Measurements from ENCODE around the gene CASK.

Gene CASK, protein sequence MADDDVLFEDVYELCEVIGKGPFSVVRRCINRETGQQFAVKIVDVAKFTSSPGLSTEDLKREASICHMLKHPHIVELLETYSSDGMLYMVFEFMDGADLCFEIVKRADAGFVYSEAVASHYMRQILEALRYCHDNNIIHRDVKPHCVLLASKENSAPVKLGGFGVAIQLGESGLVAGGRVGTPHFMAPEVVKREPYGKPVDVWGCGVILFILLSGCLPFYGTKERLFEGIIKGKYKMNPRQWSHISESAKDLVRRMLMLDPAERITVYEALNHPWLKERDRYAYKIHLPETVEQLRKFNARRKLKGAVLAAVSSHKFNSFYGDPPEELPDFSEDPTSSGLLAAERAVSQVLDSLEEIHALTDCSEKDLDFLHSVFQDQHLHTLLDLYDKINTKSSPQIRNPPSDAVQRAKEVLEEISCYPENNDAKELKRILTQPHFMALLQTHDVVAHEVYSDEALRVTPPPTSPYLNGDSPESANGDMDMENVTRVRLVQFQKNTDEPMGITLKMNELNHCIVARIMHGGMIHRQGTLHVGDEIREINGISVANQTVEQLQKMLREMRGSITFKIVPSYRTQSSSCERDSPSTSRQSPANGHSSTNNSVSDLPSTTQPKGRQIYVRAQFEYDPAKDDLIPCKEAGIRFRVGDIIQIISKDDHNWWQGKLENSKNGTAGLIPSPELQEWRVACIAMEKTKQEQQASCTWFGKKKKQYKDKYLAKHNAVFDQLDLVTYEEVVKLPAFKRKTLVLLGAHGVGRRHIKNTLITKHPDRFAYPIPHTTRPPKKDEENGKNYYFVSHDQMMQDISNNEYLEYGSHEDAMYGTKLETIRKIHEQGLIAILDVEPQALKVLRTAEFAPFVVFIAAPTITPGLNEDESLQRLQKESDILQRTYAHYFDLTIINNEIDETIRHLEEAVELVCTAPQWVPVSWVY

GRCh38 chrX:41923211-41923977, at the start of gene CASK:
Gene CASK, minus strand, starts transcription at chrX:41923554. Its CDS starts 566 bp downstream, at chrX:41922988.
- H3K4me3 ChIP-seq (ENCODE audit: low read length) = peak within 1 kb of the TSS; percentile 73
- no peaks in the 10 kb centered on the region for H3K4me1 ChIP-seq (ENCODE audit: control insufficient read depth, insufficient read depth, low read length)
- H3K9ac ChIP-seq (ENCODE audit: low read length) = peak within 1 kb of the TSS; percentile 57
- H3K27me3 ChIP-seq (ENCODE audit: control insufficient read depth, insufficient read depth, low read length) = no peaks in the 10 kb centered on the region
- peak within 1 kb of the TSS; percentile 82 for H3K27ac ChIP-seq (ENCODE audit: low read depth, low read length)
- no peaks in the 10 kb centered on the region for H3K36me3 ChIP-seq (ENCODE audit: control insufficient read depth, insufficient read depth, low read length)

DNA sequence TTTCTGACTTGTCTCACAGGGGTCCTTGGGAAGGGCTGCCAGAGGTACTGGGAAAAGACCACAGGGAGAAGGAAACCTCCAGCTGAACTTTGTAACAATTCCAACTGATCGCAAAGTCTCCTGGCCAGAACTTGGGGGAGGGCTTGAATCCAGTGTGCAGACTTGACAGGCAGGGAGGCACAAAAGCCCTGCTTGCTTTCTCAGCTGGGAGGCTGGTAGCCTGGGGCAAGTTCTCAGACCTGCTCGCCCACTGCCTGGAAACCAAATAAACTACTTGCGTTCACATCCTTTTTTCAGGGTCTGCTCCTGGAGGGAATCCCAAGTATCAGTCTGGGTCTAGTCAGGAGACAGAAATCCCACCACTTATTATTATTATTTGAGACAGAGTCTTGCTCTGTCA, 48.0 kb upstream of the CASK start:
- no peak overlapping the region for H3K4me3 ChIP-seq (ENCODE audit: low read length)
- H3K27me3 ChIP-seq (ENCODE audit: control insufficient read depth, insufficient read depth, low read length) = no peaks in the 10 kb centered on the region
- no peaks in the 10 kb centered on the region for H3K36me3 ChIP-seq (ENCODE audit: control insufficient read depth, insufficient read depth, low read length)
- H3K27ac ChIP-seq (ENCODE audit: low read depth, low read length) = no peak overlapping the region
- no peak overlapping the region for H3K9ac ChIP-seq (ENCODE audit: low read length)
- H3K4me1 ChIP-seq (ENCODE audit: control insufficient read depth, insufficient read depth, low read length) = no peaks in the 10 kb centered on the region

- H3K27me3 ChIP-seq (ENCODE audit: control insufficient read depth, insufficient read depth, low read length) = no peaks in the 10 kb centered on the region
- H3K9ac ChIP-seq (ENCODE audit: low read length) = no peak overlapping the region
- H3K36me3 ChIP-seq (ENCODE audit: control insufficient read depth, insufficient read depth, low read length) = no peaks in the 10 kb centered on the region
- no peak overlapping the region for H3K27ac ChIP-seq (ENCODE audit: low read depth, low read length)
- H3K4me1 ChIP-seq (ENCODE audit: control insufficient read depth, insufficient read depth, low read length) = no peaks in the 10 kb centered on the region
- no peak overlapping the region for H3K4me3 ChIP-seq (ENCODE audit: low read length)
These were observed 47.1 kb upstream of the CASK start for GRCh38 chrX:41970419-41970818.

- H3K4me1 ChIP-seq (ENCODE audit: control insufficient read depth, insufficient read depth, low read length) = no peaks in the 10 kb centered on the region
- no peak overlapping the region for H3K4me3 ChIP-seq (ENCODE audit: low read length)
- no peak overlapping the region for H3K27ac ChIP-seq (ENCODE audit: low read depth, low read length)
- H3K36me3 ChIP-seq (ENCODE audit: control insufficient read depth, insufficient read depth, low read length) = no peaks in the 10 kb centered on the region
- H3K9ac ChIP-seq (ENCODE audit: low read length) = no peak overlapping the region
- H3K27me3 ChIP-seq (ENCODE audit: control insufficient read depth, insufficient read depth, low read length) = no peaks in the 10 kb centered on the region
These were observed 40.0 kb upstream of the CASK start for GRCh38 chrX:41963348-41963747.

DNA sequence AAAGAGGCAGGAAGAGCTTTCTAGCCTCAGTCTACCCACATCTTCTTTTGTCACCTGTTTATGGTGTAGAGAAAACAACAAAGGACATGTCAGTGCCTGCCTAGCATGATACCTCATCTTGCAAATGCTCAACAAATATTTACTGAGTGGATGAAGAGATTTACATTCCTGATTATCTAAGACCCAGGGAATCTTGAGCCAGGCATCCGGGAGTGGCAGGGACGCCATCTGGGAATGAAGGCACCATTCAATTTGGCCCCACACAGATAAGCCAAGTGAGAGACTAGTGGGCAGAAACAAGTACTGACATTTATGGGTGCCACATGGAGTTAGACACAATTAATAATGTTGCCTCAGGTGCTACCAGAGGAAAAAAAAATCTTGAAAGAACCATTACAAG, 36.8 kb upstream of the CASK start:
- H3K4me3 ChIP-seq (ENCODE audit: low read length) = no peak overlapping the region
- H3K4me1 ChIP-seq (ENCODE audit: control insufficient read depth, insufficient read depth, low read length) = no peaks in the 10 kb centered on the region
- no peaks in the 10 kb centered on the region for H3K27me3 ChIP-seq (ENCODE audit: control insufficient read depth, insufficient read depth, low read length)
- H3K9ac ChIP-seq (ENCODE audit: low read length) = no peak overlapping the region
- H3K27ac ChIP-seq (ENCODE audit: low read depth, low read length) = no peak overlapping the region
- H3K36me3 ChIP-seq (ENCODE audit: control insufficient read depth, insufficient read depth, low read length) = no peaks in the 10 kb centered on the region

- no peaks in the 10 kb centered on the region for H3K4me1 ChIP-seq (ENCODE audit: control insufficient read depth, insufficient read depth, low read length)
- no peaks in the 10 kb centered on the region for H3K27me3 ChIP-seq (ENCODE audit: control insufficient read depth, insufficient read depth, low read length)
- H3K27ac ChIP-seq (ENCODE audit: low read depth, low read length) = no peak overlapping the region
- no peak overlapping the region for H3K4me3 ChIP-seq (ENCODE audit: low read length)
- H3K9ac ChIP-seq (ENCODE audit: low read length) = no peak overlapping the region
- H3K36me3 ChIP-seq (ENCODE audit: control insufficient read depth, insufficient read depth, low read length) = no peaks in the 10 kb centered on the region
These were observed 35.5 kb upstream of the CASK start for GRCh38 chrX:41958861-41959260.

DNA sequence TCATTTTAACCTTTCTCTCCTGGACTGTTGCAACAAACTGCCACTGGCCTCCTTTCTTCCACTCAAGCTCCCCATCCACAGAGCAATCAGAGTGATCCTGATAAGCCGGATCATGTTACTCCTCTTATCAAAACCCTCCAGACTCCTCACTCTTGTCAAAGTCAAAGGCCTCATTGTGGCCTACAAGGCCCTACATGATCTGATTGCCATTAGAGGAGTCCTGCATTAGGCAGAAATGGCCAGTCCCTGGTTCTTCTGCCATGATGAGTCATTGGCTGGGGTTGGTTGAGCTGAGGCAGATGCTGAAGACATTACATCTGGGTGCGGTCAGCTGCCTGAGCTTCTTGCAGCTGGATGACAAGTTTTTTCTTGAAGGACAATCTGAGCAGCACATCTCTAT, 32.7 kb upstream of the CASK start:
- H3K9ac ChIP-seq (ENCODE audit: low read length) = no peak overlapping the region
- no peak overlapping the region for H3K27ac ChIP-seq (ENCODE audit: low read depth, low read length)
- H3K4me3 ChIP-seq (ENCODE audit: low read length) = no peak overlapping the region
- H3K27me3 ChIP-seq (ENCODE audit: control insufficient read depth, insufficient read depth, low read length) = no peaks in the 10 kb centered on the region
- no peaks in the 10 kb centered on the region for H3K4me1 ChIP-seq (ENCODE audit: control insufficient read depth, insufficient read depth, low read length)
- H3K36me3 ChIP-seq (ENCODE audit: control insufficient read depth, insufficient read depth, low read length) = no peaks in the 10 kb centered on the region

DNA sequence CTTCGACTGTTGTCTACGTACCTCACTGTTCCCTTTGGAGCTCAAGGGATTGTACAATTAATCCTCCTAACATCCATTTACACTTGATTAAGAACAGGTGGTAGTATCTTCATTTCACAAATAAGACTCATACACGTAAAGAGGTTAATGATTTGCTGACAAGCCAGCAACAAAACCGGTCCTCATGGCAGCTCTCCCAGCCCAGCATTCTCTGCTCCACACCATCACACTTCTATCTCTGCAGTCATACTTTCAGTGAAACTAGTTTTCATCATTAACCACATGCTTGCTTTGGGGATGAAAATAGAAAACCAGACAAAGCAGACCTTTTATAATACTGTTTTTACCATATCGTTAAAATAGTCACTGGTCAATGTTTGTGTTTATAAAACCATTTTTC, 28.7 kb upstream of the CASK start:
- H3K9ac ChIP-seq (ENCODE audit: low read length) = no peak overlapping the region
- H3K27ac ChIP-seq (ENCODE audit: low read depth, low read length) = no peak overlapping the region
- H3K27me3 ChIP-seq (ENCODE audit: control insufficient read depth, insufficient read depth, low read length) = no peaks in the 10 kb centered on the region
- H3K4me1 ChIP-seq (ENCODE audit: control insufficient read depth, insufficient read depth, low read length) = no peaks in the 10 kb centered on the region
- H3K36me3 ChIP-seq (ENCODE audit: control insufficient read depth, insufficient read depth, low read length) = no peaks in the 10 kb centered on the region
- no peak overlapping the region for H3K4me3 ChIP-seq (ENCODE audit: low read length)

DNA sequence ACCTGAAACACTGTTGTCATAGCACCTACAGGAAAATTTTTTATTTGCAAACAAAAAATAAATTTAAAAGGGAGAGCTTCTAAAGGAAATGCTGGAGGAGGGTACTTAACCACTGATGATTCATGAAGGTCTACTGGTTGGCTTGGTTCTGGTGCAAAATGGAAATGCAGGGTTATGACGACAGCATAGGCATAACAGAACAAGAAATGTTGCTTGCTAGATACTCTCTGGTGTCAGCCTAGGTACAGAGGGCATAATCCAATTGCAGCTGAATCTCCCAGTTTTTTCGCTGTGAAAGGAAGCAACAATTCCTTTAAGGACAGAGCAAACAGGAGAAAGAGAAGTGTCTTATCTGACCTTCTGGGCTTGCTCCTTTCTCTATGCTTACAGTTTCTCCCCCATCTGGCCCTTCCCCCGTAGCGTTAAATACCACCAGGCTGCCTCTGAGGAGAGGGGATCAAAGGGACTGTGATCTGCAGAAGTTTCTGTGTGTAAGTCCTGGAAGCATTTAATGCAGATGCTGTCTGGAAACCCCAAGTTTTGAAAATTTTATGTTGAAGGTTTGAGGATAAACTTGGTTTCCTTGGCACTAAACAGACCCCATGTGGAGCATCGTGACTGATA, 23.7 kb upstream of the CASK start:
- H3K4me3 ChIP-seq (ENCODE audit: low read length) = no peak overlapping the region
- peaks cover 2% of the 10 kb centered on the region for H3K27me3 ChIP-seq (ENCODE audit: control insufficient read depth, insufficient read depth, low read length)

GRCh38 chrX:41946235-41946634, 22.9 kb upstream of the CASK start:
- no peaks in the 10 kb centered on the region for H3K36me3 ChIP-seq (ENCODE audit: control insufficient read depth, insufficient read depth, low read length)
- no peak overlapping the region for H3K9ac ChIP-seq (ENCODE audit: low read length)
- H3K27ac ChIP-seq (ENCODE audit: low read depth, low read length) = no peak overlapping the region
- no peaks in the 10 kb centered on the region for H3K4me1 ChIP-seq (ENCODE audit: control insufficient read depth, insufficient read depth, low read length)
- H3K4me3 ChIP-seq (ENCODE audit: low read length) = no peak overlapping the region
- peaks cover 2% of the 10 kb centered on the region for H3K27me3 ChIP-seq (ENCODE audit: control insufficient read depth, insufficient read depth, low read length)

More for the DNA sequence above, 23.7 kb upstream of the CASK start:
- H3K27ac ChIP-seq (ENCODE audit: low read depth, low read length) = no peak overlapping the region
- H3K36me3 ChIP-seq (ENCODE audit: control insufficient read depth, insufficient read depth, low read length) = no peaks in the 10 kb centered on the region
- H3K4me1 ChIP-seq (ENCODE audit: control insufficient read depth, insufficient read depth, low read length) = no peaks in the 10 kb centered on the region
- H3K9ac ChIP-seq (ENCODE audit: low read length) = no peak overlapping the region

- Histone ChIP-seq H3K27me3 (ENCODE audit: control insufficient read depth, insufficient read depth, low read length) (no peaks in the 10 kb centered on the region), H3K9ac (ENCODE audit: low read length) (no peak overlapping the region), H3K36me3 (ENCODE audit: control insufficient read depth, insufficient read depth, low read length) (no peaks in the 10 kb centered on the region), H3K4me3 (ENCODE audit: low read length) (no peak overlapping the region), H3K4me1 (ENCODE audit: control insufficient read depth, insufficient read depth, low read length) (no peaks in the 10 kb centered on the region), H3K27ac (ENCODE audit: low read depth, low read length) (no peak overlapping the region)
These were observed 12.5 kb upstream of the CASK start for GRCh38 chrX:41935832-41936231.

DNA sequence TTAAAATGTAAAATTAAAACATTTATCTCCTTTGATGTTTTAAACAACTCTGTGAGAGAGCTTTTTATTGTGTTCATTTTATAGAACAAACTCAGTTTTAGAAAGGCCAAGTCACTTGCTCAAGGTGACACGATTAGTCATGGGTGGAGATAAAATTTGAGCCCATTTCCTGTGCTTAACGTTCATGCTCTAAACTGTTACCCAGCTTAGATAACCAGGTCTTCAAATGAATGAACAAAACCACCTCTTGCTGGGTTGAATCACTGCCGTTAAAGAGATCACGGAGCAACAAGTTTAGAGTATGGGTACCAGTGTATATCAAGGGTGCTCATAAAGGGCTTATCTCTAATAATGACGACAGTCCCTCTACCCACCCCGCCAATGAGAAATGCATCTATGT, 10.2 kb upstream of the CASK start:
- Histone ChIP-seq H3K27ac (ENCODE audit: low read depth, low read length) (no peak overlapping the region), H3K36me3 (ENCODE audit: control insufficient read depth, insufficient read depth, low read length) (no peaks in the 10 kb centered on the region), H3K27me3 (ENCODE audit: control insufficient read depth, insufficient read depth, low read length) (no peaks in the 10 kb centered on the region), H3K4me1 (ENCODE audit: control insufficient read depth, insufficient read depth, low read length) (no peaks in the 10 kb centered on the region), H3K4me3 (ENCODE audit: low read length) (no peak overlapping the region), H3K9ac (ENCODE audit: low read length) (no peak overlapping the region)

Measured in rectal smooth muscle tissue (tissue), 1 donor.